Upper lobe of left lung (tissue), 6 donors: ENCODE data around the gene TSPEAR. TPM values are rescaled to one million over a fixed set of nuclear protein-coding genes. Genes with fewer than 3 reads are reported as not detected.
A peak's percentile ranks its signal among the peaks of the same experiment; 100 is the strongest.
"Not testable (repeated sequence)": the region's sequence is repeated elsewhere in the genome, so short reads cannot be mapped to it uniquely, and the experiment has no call there.

Experiments
- ATAC-seq, 2 donors: fragments of 200-7000 bp; cut with Tn5 transposase; one replicate each; pipeline ENCODE4 v1.9.1; 2022; ENCODE audit warnings: mild to moderate bottlenecking in 2 of 2, moderate library complexity in 2 of 2; ENCODE audit not compliant: low FRiP score in 2 of 2
- DNase-seq, 2 donors: peaks; one replicate each; pipeline ENCODE4 v3.0.0-alpha.2; 2019 to 2020
- H3K27ac ChIP-seq, 4 donors: fragments of 200-600 bp; sonication (generic); one replicate each; pipeline ENCODE4 v1.5.1; 2016 to 2019
- H3K27me3 ChIP-seq, 4 donors: fragments of 200-600 bp; sonication (generic); one replicate each; pipeline ENCODE4 v1.5.1; 2017 to 2019
- H3K36me3 ChIP-seq, 4 donors: fragments of 200-600 bp; sonication (generic); one replicate each; pipeline ENCODE4 v1.5.1; 2016 to 2019
- H3K4me1 ChIP-seq, 4 donors: fragments of 200-600 bp; sonication (generic); one replicate each; pipeline ENCODE4 v1.5.1; 2018 to 2019
- H3K4me3 ChIP-seq, 4 donors: fragments of 200-600 bp; sonication (generic); one replicate each; pipeline ENCODE4 v1.5.1; 2017 to 2019; ENCODE audit warnings: mild to moderate bottlenecking in 2 of 4, moderate library complexity in 1 of 4
- H3K9me3 ChIP-seq, 4 donors: fragments of 200-600 bp; sonication (generic); one replicate each; pipeline ENCODE4 v1.5.1; 2018 to 2019
- CTCF ChIP-seq, 6 experiments: fragments of 450-650 bp in 4 of 6; fragments of 200-600 bp in 2 of 6; sonication (generic) in 2 of 6; IDR thresholded peaks; one replicate each; pipeline ENCODE4 v1.5.1; 2016 to 2019; ENCODE audit warnings: antibody characterized with exemption in 6 of 6
- EP300 ChIP-seq, 4 donors: sonication (generic); formaldehyde crosslinking; IDR thresholded peaks; one replicate each; pipeline ENCODE4 v1.5.1; 2017; ENCODE audit warnings: antibody characterized with exemption in 4 of 4, control low read depth in 2 of 4
- POLR2A ChIP-seq, 4 donors: fragments of 450-650 bp; IDR thresholded peaks; one replicate each; pipeline ENCODE4 v1.5.1; 2016 to 2017; ENCODE audit warnings: antibody characterized with exemption in 4 of 4, mild to moderate bottlenecking in 2 of 4
- POLR2AphosphoS5 ChIP-seq, 2 donors: sonication (generic); formaldehyde crosslinking; IDR thresholded peaks; one replicate each; pipeline ENCODE4 v1.5.1; 2017; ENCODE audit warnings: antibody characterized with exemption in 2 of 2
- WGBS, 2 donors: methylation state at CpG; one replicate each; pipeline ENCODE4 v1.1.5; 2017 to 2018; 5-methylcytosine and 5-hydroxymethylcytosine counted together
- total RNA-seq, 6 donors: library from RNA; depleted of rRNA in 4 of 6; stranded (reverse); fragments of >200 nt in 4 of 6; gene quantifications; one replicate each; pipeline versions ENCODE4 v1.1.0 to v1.2.1, GENCODE V29; 2016 to 2021
- donor health status: DM: no; HTN: no; CAD: no; lungs with moderate emphysema.
- donor health status: DM: no; HTN: yes; CAD: no; lungs with severe emphysema.

TSPEAR gene
- total RNA-seq, 6 donors from 2014 or later, result 0.14 to 0.17 TPM; not detected in 4

DNA sequence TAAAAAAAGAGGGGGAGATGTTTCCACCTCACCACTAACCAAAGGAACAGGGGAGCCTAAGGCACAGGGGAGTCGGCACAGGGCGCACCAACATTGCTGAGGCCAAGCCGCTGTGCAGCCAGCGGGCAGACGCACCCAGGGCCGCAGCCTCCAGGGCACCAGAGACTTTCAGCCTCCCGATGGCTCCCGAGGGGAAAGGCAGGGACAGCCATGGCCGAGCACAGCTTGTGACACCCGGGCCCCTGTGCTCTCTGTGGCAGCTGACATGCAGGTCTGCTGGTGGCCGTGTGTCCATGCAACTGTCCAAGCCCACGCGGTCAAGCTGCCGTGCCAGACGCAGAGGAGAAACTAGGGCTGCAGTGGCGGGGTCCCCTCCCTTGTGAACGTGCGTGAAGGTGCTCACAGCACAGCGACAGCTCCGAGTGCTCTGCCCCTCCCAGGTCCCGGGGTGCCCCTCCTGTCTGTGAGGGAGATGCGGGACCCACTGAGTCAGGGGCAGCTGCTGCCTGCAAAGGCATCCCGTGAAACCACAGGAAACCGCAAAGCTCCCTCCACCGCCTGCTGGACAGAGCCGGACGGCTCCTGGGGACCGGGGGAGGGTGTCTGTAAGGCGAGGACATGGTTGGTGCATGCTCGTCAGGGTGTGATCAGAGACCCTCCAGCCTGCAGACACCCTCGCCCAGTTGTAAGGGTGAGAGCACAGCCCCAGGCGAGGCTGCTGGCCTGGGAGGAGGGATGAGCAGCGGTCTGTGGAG is 62.6 kb downstream of the TSPEAR start:
- DNase-seq, result peak in 1 of 2 donors; percentile 72
- no peak overlapping the region for H3K4me3 ChIP-seq
- no peaks in the 10 kb centered on the region for H3K36me3 ChIP-seq
- H3K9me3 ChIP-seq, result peaks cover 0 to 17% (median 3%) of the 10 kb centered on the region in 4 donors
- no peak overlapping the region for H3K27ac ChIP-seq
- H3K4me1 ChIP-seq, result no peaks in the 10 kb centered on the region
- TF ChIP-seq POLR2AphosphoS5 (IDR thresholded peaks at IDR 0.05), result no peak
- no peak for TF ChIP-seq POLR2A (IDR thresholded peaks at IDR 0.05)
- no peak for TF ChIP-seq EP300 (IDR thresholded peaks at IDR 0.05)
- no peak for TF ChIP-seq CTCF (IDR thresholded peaks at IDR 0.05)
- no peak for ATAC-seq
- WGBS, 2 donors, result 77 to 81% methylated on average over 24 of the region's 33 CpGs
- H3K27me3 ChIP-seq, result no peaks in the 10 kb centered on the region

DNA sequence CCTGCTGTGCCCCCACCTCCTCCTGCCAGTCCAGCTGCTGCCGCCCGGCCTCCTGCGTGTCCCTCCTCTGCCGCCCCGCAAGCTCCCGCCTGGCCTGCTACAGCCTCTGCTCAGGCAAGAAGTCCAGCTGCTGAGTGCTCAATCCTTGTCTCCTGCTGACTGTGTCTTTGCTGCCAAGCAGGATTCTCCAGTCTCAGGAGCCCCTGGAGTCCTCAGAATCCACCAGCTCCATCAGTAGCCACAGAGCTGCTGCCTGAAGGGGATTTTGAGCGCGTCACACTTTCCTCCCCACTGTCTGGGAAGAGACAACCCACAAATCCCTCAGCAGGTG is 64.2 kb downstream of the TSPEAR start:
- no peak for TF ChIP-seq POLR2AphosphoS5 (IDR thresholded peaks at IDR 0.05)
- TF ChIP-seq EP300 (IDR thresholded peaks at IDR 0.05), result no peak
- no peak for TF ChIP-seq POLR2A (IDR thresholded peaks at IDR 0.05)
- TF ChIP-seq CTCF (IDR thresholded peaks at IDR 0.05), result no peak
- Histone ChIP-seq H3K36me3 (no peaks in the 10 kb centered on the region), H3K27me3 (no peaks in the 10 kb centered on the region), H3K27ac (no peak overlapping the region), H3K4me1 (no peaks in the 10 kb centered on the region), H3K9me3 (peaks cover 0 to 17% (median 3%) of the 10 kb centered on the region in 4 donors), H3K4me3 (no peak overlapping the region)
- WGBS, 2 donors, result 46 to 65% methylated on average over 8 of the region's 8 CpGs
- no peak for ATAC-seq
- peak in 1 of 2 donors; percentile 64 for DNase-seq

DNA sequence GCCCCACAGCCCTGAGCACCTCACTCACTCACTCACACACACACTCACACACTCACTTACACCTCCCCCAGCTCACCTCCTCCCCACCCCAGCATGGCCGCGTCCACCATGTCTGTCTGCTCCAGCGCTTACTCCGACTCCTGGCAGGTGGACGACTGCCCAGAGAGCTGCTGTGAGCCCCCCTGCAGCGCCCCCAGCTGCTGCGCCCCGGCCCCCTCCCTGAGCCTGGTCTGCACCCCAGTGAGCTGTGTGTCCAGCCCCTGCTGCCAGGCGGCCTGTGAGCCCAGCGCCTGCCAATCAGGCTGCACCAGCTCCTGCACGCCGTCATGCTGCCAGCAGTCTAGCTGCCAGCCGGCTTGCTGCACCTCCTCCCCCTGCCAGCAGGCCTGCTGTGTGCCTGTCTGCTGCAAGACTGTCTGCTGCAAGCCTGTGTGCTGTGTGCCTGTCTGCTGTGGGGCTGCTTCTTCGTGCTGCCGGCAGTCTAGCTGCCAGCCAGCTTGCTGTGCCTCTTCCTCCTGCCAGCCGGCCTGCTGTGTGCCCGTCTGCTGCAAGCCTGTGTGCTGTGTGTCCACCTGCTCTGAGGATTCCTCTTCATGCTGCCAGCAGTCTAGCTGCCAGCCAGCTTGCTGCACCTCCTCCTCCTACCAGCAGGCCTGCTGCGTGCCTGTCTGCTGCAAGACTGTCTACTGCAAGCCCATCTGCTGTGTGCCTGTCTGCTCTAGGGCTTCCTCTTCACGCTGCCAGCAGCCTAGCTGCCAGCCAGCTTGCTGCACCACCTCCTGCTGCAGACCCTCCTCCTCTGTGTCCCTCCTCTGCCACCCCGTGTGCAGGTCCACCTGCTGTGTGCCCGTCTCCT is 64.8 kb downstream of the TSPEAR start, which contains the start of gene KRTAP10-11:
Gene KRTAP10-11 (plus strand): TSS at position 49 of the 856 bp plus-strand sequence. CDS start 45 bp downstream, at position 94.
- peak in 1 of 2 donors; percentile 58 for DNase-seq
- not testable (repeated sequence) for H3K27me3 ChIP-seq, H3K36me3 ChIP-seq, H3K4me3 ChIP-seq, H3K4me1 ChIP-seq, ATAC-seq, H3K27ac ChIP-seq
- WGBS, 2 donors, result 54 to 80% methylated on average over 6 to 14 of the region's 21 CpGs
- peaks cover 0 to 17% (median 3%) of the 10 kb centered on the region in 4 donors for H3K9me3 ChIP-seq

DNA sequence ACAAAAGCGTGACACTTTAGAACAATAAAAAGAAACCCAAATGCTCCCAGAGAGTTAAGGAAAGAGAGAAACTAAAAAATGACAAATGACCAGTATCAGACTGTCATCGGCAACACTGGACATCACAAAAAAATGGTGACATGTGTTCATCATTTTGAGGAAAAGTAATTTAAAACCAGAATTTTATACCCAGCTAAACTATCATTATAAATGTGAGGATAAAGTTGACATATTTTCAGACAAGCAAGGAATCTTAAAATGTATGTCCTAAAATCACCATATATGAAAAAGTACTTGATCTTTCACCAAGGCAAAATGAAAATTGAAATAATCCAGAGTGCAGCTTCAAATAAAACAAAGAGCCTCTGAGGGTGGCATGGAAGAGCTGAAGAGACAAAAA is 66.5 kb downstream of the TSPEAR start:
- no peak for ATAC-seq
- Histone ChIP-seq H3K4me1 (no peaks in the 10 kb centered on the region), H3K36me3 (no peaks in the 10 kb centered on the region), H3K9me3 (peaks cover 0 to 17% (median 3%) of the 10 kb centered on the region in 4 donors), H3K27me3 (no peaks in the 10 kb centered on the region), H3K27ac (no peak overlapping the region), H3K4me3 (no peak overlapping the region)
- TF ChIP-seq EP300 (IDR thresholded peaks at IDR 0.05), result no peak
- TF ChIP-seq POLR2A (IDR thresholded peaks at IDR 0.05), result no peak
- TF ChIP-seq CTCF (IDR thresholded peaks at IDR 0.05), result no peak
- no peak for TF ChIP-seq POLR2AphosphoS5 (IDR thresholded peaks at IDR 0.05)
- no peak for DNase-seq
- WGBS, 2 donors, result 48 to 50% methylated on average over 2 of the region's 2 CpGs

DNA sequence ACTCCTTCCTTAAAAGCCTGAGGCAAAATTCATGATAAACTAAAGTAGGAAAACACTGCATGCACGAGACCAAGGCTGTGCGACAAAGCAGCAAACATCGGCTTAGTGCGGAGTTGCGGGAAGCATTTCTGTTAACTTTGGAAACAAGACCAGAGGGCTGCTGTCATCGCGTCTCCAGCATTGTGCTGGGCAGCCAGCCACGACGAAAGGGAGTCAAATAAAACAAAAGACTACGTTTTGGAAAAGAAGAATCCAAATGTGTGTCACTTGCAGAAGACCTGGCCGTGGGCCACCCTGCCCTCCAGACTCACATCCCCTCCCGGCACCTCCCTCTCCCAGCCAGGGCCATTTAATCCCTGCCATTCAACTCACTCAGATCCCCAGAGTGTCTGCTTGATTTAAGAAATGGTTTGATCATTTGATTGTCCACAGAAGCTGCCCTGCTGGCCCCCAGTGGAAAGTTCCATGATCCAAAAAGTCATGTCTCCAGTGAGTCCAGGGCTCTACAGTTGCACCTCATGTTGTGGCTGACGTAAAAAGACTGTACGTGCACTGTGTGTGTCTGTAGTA is 67.5 kb downstream of the TSPEAR start:
- WGBS, 2 donors, result 71 to 73% methylated on average over 14 of the region's 14 CpGs
- no peak for DNase-seq
- no peaks in the 10 kb centered on the region for H3K4me1 ChIP-seq

More for the DNA sequence above, 67.5 kb downstream of the TSPEAR start:
- Histone ChIP-seq H3K4me3 (no peak overlapping the region), H3K36me3 (no peaks in the 10 kb centered on the region), H3K27ac (no peak overlapping the region), H3K27me3 (no peaks in the 10 kb centered on the region), H3K9me3 (peaks cover 0 to 17% (median 3%) of the 10 kb centered on the region in 4 donors)
- no peak for TF ChIP-seq POLR2A (IDR thresholded peaks at IDR 0.05)
- ATAC-seq, result no peak
